ENCODE data around the gene SESTD1. TPM values are rescaled to one million over a fixed set of nuclear protein-coding genes. Genes with fewer than 3 reads are reported as not detected.
"Not testable (repeated sequence)": the region's sequence is repeated elsewhere in the genome, so short reads cannot be mapped to it uniquely, and the experiment has no call there.

Gene SESTD1
- total and polyA plus RNA-seq, 2 donors (not counting 1 experiment from before 2014, with no cell fraction given): 16.8 to 51.9 TPM

DNA sequence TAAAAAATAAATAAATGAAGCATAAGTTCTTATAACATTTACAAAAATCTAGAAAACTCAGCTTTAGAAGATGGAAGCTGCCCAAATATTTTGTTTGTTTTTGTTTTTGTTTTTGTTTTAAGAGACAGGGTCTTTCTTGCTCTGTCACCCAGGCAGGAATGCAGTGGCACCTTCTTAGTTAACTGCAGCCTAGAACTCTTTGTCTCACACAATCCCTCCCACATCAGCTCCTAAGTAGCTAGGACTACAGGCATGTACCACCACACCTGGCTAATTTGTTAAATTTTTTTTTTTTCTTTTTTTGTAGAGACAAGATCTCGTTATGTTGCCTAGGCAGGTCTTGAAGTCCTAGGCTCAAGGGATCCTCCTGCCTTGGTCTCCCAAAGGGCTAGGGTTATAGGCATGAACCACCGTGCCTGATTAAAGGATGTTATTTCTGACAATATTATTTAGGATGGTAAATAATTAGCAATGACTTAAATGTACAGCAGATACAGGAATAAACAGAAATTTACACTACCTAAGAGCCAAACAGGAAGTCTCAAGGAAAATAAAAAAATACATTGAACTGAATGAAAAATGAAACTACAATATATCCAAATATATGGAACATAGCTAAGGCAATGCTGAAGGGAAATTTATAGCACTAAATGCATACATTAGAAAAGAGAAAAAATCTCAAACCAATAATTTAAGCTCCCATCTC is 17.2 kb downstream of the SESTD1 start:
- DNase-seq (ENCODE audit: low read depth in 2 of 2): no peak
- H3K9me3 ChIP-seq (ENCODE audit: control insufficient read depth, insufficient read depth, low read depth, low read length): no peaks in the 10 kb centered on the region
- H3K27me3 ChIP-seq (ENCODE audit: control insufficient read depth, insufficient read depth, low read length): no peaks in the 10 kb centered on the region
- no peak overlapping the region for H3K4me3 ChIP-seq (replicated peaks in 1 of 4; ENCODE audit: control extremely low read depth in 1 of 4, insufficient read depth in 1 of 4, low read depth in 3 of 4, low read length in 4 of 4)
- H4K20me1 ChIP-seq (ENCODE audit: control insufficient read depth, extremely low read depth, insufficient read depth, low read length): no peaks in the 10 kb centered on the region
- H3K36me3 ChIP-seq (ENCODE audit: control insufficient read depth, insufficient read depth, low read length): no peaks in the 10 kb centered on the region
- no peak for TF ChIP-seq EZH2 (IDR thresholded peaks at IDR 0.05; ENCODE audit: low read length, missing control alignments)
- TF ChIP-seq CTCF (conservative IDR thresholded peaks at IDR 0.05 in 1 of 2, IDR thresholded peaks at IDR 0.05 in 1 of 2; ENCODE audit: low read depth in 1 of 2, low read length in 2 of 2): no peak
- H3K4me1 ChIP-seq (ENCODE audit: control insufficient read depth, extremely low read depth, insufficient read depth, low read length): no peaks in the 10 kb centered on the region
- H2AFZ ChIP-seq (ENCODE audit: low read length): no peak overlapping the region
- no peak overlapping the region for H3K9ac ChIP-seq (ENCODE audit: insufficient read depth, low read length)
- H3K27ac ChIP-seq (ENCODE audit: insufficient read depth, low read length): no peak overlapping the region
- no peak overlapping the region for H3K4me2 ChIP-seq (ENCODE audit: extremely low read depth, insufficient read depth, low read length)
- H3K79me2 ChIP-seq (ENCODE audit: control insufficient read depth, insufficient read depth, low read length): peaks cover 27% of the 10 kb centered on the region

- not testable (repeated sequence) for H3K9ac ChIP-seq (ENCODE audit: insufficient read depth, low read length); H3K9me3 ChIP-seq (ENCODE audit: control insufficient read depth, insufficient read depth, low read depth, low read length); H4K20me1 ChIP-seq (ENCODE audit: control insufficient read depth, extremely low read depth, insufficient read depth, low read length); H3K4me2 ChIP-seq (ENCODE audit: extremely low read depth, insufficient read depth, low read length); H3K27ac ChIP-seq (ENCODE audit: insufficient read depth, low read length); H3K27me3 ChIP-seq (ENCODE audit: control insufficient read depth, insufficient read depth, low read length); DNase-seq (ENCODE audit: low read depth in 2 of 2); H3K4me1 ChIP-seq (ENCODE audit: control insufficient read depth, extremely low read depth, insufficient read depth, low read length); H2AFZ ChIP-seq (ENCODE audit: low read length); H3K36me3 ChIP-seq (ENCODE audit: control insufficient read depth, insufficient read depth, low read length); H3K4me3 ChIP-seq (replicated peaks in 1 of 4; ENCODE audit: control extremely low read depth in 1 of 4, insufficient read depth in 1 of 4, low read depth in 3 of 4, low read length in 4 of 4)
- H3K79me2 ChIP-seq (ENCODE audit: control insufficient read depth, insufficient read depth, low read length): peaks cover 24% of the 10 kb centered on the region
Observed at GRCh38 chr2:179245843-179246242, 18.8 kb downstream of the SESTD1 start.

DNA sequence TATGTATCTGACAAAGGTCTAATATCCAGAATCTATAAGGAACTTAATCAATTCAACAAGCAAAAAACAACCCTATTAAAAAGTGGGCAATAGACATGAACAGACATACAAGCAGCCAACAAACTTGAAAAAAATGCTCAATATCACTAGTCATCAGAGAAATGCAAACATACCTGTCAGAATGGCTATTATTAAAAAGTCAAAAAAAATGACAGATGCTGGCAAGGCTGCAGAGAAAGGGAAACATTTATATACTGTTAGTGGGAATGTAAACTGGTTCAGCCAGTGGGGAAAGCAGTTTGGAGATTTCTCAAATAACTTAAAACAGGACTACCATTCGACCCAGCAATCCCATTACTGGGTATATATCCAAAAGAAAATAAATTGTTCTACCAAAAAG is 21.6 kb downstream of the SESTD1 start:
- no peak for DNase-seq (ENCODE audit: low read depth in 2 of 2)
- H3K79me2 ChIP-seq (ENCODE audit: control insufficient read depth, insufficient read depth, low read length): peaks cover 15% of the 10 kb centered on the region
- no peak overlapping the region for H3K4me3 ChIP-seq (replicated peaks in 1 of 4; ENCODE audit: control extremely low read depth in 1 of 4, insufficient read depth in 1 of 4, low read depth in 3 of 4, low read length in 4 of 4)
- no peaks in the 10 kb centered on the region for H3K36me3 ChIP-seq (ENCODE audit: control insufficient read depth, insufficient read depth, low read length)
- TF ChIP-seq EZH2 (IDR thresholded peaks at IDR 0.05; ENCODE audit: low read length, missing control alignments) (no peak), CTCF (conservative IDR thresholded peaks at IDR 0.05 in 1 of 2, IDR thresholded peaks at IDR 0.05 in 1 of 2; ENCODE audit: low read depth in 1 of 2, low read length in 2 of 2) (no peak)
- H4K20me1 ChIP-seq (ENCODE audit: control insufficient read depth, extremely low read depth, insufficient read depth, low read length): no peaks in the 10 kb centered on the region
- H3K27ac ChIP-seq (ENCODE audit: insufficient read depth, low read length): no peak overlapping the region
- no peak overlapping the region for H3K9ac ChIP-seq (ENCODE audit: insufficient read depth, low read length)
- no peak overlapping the region for H2AFZ ChIP-seq (ENCODE audit: low read length)
- H3K27me3 ChIP-seq (ENCODE audit: control insufficient read depth, insufficient read depth, low read length): no peaks in the 10 kb centered on the region
- no peaks in the 10 kb centered on the region for H3K4me1 ChIP-seq (ENCODE audit: control insufficient read depth, extremely low read depth, insufficient read depth, low read length)
- no peak overlapping the region for H3K4me2 ChIP-seq (ENCODE audit: extremely low read depth, insufficient read depth, low read length)
- no peaks in the 10 kb centered on the region for H3K9me3 ChIP-seq (ENCODE audit: control insufficient read depth, insufficient read depth, low read depth, low read length)

Measured in fibroblast of lung (primary cell).